Fibroblast of skin of right quadriceps (primary cell): Measurements from ENCODE around the gene STAT4.

Experiments used
- DNase-seq: peaks from one replicate; pipeline ENCODE4 v3.0.0-alpha.2; 2013

The STAT4 gene

GRCh38 chr2:191078165-191078867 is 72.5 kb downstream of the STAT4 start:
- no peak for DNase-seq

GRCh38 chr2:191070276-191070675 is 80.5 kb downstream of the STAT4 start:
- DNase-seq = no peak

- DNase-seq = no peak
Measured at GRCh38 chr2:191069606-191070005, 81.2 kb downstream of the STAT4 start.

GRCh38 chr2:191066919-191067233 is 83.9 kb downstream of the STAT4 start:
- DNase-seq = no peak

- DNase-seq = no peak
Measured at GRCh38 chr2:191066197-191066918, 84.4 kb downstream of the STAT4 start.

- DNase-seq = no peak
Measured at GRCh38 chr2:191065785-191066184, 85.0 kb downstream of the STAT4 start.

GRCh38 chr2:191064590-191064989 is 86.2 kb downstream of the STAT4 start:
- DNase-seq = no peak

- DNase-seq = no peak
Measured at GRCh38 chr2:191063584-191063983, 87.2 kb downstream of the STAT4 start.

- DNase-seq = no peak
Measured at GRCh38 chr2:191061381-191061980, 89.3 kb downstream of the STAT4 start.

GRCh38 chr2:191059308-191059707 is 91.5 kb downstream of the STAT4 start:
- DNase-seq = no peak

GRCh38 chr2:191056228-191056627 is 94.6 kb downstream of the STAT4 start:
- DNase-seq = no peak

GRCh38 chr2:191053256-191053655 is 97.5 kb downstream of the STAT4 start:
- DNase-seq = no peak

GRCh38 chr2:191051825-191052778 is 98.7 kb downstream of the STAT4 start:
- DNase-seq = peak; percentile 76

- peak; percentile 44 for DNase-seq
Measured at GRCh38 chr2:191051177-191051576, 99.6 kb downstream of the STAT4 start.

GRCh38 chr2:191050640-191050987 is 100.2 kb downstream of the STAT4 start:
- peak; percentile 93 for DNase-seq

- peak; percentile 98 for DNase-seq
Measured at GRCh38 chr2:191049728-191050639, 100.8 kb downstream of the STAT4 start.

- DNase-seq = peak; percentile 72
Measured at GRCh38 chr2:191048073-191048472, 102.7 kb downstream of the STAT4 start.

- peak; percentile 50 for DNase-seq
Measured at GRCh38 chr2:191045141-191045540, 105.7 kb downstream of the STAT4 start.

GRCh38 chr2:191043438-191043837 is 107.4 kb downstream of the STAT4 start:
- DNase-seq = peak; percentile 90

GRCh38 chr2:191041418-191042161 is 109.2 kb downstream of the STAT4 start:
- DNase-seq = peak; percentile 37

GRCh38 chr2:191039616-191040015 is 111.2 kb downstream of the STAT4 start:
- no peak for DNase-seq
